UCSD-AML1 (cell line): ENCODE results near the gene UPK1B.
"Not testable (repeated sequence)": the region's sequence is repeated elsewhere in the genome, so short reads cannot be mapped to it uniquely, and the experiment has no call there.

Experiments used
- DNase-seq: peaks from one replicate; lab custom pipeline; 2025; ENCODE audit not compliant: unreplicated experiment; lab: John Stamatoyannopoulos, UW

The UPK1B gene

DNA sequence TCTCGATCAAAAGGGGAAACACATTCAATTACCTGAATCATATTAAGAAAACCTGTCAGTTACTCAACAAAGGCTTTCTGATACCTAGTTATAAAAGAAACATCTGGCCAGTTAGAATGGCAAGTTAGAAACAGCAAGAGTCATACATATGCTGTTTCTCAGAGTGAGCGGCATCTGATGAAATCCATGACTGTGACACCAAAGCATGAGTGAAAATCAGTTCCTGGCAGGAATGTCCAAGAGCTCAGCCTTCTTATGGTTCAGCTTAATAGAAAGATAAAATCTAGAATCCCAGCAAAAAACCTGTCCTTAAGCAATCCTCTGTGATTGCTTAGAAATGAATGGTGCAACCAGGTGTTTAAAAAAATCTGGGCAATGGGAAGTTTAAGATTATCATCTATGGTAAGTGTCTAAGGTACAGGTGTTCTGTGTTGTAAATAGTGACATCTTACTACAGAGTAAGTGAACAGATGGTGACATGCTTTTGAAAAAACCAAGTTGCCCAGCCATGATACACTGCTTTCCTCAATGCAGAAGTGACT lies 48.5 kb downstream of the UPK1B start:
- no peak for DNase-seq

DNA sequence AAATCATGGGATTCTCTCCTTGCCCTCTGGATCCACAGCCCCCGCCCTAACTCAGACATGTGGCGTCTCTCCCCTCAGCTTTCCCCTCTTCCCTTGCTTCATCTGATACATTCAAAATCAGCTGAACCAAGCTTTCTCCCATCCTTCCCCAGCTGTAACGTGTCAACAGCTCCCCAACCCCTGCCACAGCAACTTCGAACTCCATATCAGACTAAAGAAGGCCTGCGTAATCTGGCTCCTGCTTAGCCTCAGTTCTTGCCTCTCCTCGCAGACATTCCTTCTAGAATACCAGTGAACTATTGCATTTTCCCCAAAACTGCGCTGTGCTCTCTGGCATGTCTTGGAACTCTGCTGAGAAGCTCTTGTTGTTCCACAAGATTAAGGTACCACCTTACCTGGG lies 49.0 kb downstream of the UPK1B start:
- DNase-seq: no peak

DNA sequence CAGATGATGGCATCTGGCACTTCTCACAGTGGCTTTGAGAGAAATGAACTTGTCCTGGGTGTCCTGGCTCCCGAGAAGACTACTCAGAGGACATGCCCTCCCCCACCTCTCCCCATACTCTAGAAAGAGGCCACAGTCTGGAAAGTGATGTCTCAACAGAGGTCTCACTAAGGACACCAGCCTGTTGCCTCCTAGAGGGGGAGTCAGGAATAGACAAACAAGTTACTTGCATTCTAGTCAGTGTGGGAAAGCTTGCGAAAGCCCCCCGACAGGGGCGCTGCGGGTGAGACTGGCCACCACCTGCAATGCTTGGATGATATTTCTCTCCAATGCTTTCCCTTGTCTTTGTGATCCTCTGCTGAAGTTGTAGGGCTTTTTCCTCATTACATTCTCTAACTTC lies 50.1 kb downstream of the UPK1B start:
- no peak for DNase-seq

DNA sequence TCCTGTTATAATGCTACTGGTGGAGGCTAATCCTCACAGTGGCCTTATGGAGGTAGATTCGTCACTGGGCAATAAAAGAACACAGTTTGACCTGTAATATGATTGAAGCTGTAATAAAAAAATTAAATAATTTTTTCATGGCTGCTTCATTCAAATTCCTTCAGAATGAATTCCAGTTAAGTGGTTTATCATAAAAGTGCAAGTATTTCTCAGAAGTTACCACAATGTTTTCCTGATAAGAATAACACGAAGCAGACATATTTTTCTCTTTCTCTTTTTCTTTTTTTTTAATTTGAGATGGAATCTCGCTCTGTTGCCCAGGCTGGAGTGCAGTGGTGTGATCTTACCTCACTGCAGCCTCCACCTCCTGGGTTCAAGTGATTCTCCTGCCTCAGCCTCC lies 51.7 kb downstream of the UPK1B start:
- no peak for DNase-seq

DNA sequence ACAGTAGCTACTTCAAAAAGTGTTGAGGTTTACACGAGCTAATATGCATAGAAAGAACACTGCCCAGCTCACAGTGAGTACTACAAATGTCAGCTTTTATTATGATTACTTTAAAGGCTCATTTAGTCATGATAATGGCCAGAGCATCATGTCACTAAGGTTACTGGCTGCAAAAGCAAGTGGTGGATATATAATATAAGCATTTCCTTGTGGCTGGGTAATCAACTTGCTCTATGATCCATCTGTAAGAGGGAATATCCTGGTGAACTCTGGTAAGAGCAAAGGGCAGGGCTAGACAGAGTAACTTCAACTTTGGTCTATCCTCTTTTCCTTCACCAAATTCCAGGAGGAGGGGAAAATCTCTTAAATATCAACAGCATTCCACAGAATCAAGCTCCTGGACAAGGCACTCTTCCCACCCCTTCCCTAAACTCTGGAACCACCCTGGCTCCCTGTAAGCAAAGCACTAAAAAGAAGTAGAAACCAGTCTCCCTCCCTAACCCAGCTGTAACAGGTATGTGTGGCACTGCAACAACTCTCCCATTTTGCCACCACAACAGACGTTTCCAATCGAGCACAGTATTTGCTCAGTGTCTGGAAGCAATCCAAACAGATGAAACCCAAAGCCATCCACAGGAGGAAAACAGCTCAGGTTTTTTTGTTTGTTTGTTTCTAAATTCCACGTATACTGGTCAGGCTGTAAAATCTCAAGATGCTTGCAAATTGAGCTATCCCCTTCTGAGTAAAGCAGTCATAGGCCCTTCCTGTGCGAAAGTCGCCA lies 53.9 kb downstream of the UPK1B start:
- no peak for DNase-seq

DNA sequence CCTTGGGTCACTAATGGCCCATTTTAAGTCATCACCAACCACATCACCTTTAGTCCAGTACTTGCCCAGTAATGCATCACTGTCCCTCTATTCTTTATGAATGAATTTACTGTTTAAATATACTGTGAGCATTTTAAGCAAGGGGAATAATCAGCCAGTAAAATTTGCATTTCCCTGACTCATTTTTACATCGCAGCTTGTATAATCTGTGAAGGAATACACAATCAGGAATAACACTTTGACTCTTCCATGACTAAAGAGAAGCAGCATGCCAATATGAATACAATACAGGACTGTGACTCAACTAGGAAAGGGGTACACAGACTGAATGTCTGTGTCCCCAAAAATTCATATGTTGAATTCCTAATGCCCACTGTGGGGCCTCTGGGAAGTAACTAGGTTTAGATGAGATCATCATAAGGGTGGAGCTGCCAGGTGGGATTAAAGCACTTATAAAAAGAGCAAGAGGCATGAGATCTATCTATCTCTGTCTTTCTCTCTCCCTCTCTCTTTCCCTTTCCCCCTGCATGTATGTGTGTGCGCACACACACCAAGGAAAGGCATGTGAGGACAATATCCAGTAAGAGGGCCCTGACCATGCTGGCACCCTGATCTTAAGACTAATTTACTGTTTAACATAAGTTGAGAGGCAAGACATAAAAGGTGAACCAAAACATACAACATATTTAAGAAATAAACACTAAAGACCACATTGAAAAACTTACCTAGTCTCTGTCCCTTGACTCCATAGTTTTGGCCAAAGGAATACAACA lies 55.2 kb downstream of the UPK1B start:
- DNase-seq: no peak

DNA sequence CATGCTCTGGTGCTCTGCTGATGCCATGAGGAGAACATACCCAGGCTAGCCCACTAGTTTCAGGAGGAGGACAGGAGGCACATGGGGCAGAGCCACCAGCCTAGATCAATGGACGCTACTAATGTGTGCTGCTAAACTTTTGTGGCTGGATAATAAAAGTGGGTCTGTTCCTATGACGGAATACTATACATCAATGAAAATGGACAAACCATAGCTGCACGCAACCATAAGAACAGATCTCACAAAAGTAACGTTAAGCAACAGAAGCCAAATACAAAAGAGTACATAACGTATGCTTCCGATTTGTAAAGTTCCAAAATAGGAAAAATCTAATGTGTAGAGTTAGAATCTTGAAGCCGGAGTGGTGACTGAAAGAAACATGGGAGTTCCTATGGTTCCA lies 55.8 kb downstream of the UPK1B start:
- DNase-seq: no peak

DNA sequence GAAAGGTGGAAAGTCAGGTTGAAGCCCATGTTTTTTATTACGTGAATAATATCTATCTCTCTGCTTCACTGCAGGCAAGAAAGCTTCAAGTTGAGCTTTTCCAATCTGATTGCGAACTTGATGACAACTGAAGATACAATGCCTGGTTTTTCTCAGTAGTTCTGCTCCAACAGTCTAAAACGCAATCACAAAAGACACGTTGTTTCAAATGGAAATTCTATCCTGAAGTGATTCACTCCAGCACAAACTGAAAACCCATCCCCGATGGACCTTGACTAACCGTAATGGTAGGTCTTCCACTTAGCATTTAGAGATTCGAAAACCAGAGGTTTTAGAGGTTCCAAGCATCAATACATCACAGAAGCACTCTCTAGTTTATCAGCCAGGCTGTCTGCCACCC lies 56.7 kb downstream of the UPK1B start:
- DNase-seq: no peak

DNA sequence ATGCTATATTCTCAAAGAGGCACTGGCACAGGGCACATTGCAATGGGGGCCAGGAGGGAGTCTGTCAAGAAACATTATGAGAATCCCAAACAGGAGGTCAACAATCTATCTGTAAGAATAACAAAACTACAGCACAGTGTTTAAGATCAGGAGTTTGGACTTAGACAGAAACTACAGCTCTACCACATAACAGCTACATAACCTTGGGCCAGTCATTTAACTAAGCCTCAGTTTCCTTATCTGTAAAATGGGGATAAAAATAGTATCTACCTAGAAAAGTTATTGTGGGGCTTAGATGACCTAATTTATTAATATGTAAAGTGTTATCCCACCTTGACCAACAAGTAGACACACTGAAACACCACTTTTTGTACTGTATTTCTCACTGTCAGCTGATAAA lies 57.3 kb downstream of the UPK1B start:
- DNase-seq: no peak

DNA sequence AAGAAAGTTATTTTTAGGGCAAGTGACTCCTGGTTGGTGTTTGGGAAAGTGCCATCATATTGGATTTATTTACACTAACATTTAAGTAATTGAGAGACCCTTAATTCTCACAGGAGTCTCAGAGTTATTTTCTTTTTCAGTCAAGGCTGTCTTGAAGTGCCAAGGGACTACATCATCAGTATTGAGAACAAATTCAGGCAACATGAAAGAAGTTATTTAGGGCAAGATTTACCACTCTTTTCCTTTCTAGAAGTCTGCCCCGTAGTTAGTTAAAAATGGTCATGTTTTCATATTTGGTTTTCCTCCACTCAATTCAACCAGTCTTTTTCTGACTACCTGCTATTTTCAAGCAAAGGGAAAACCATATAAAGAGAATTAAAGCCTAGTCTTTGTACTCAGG lies 61.2 kb downstream of the UPK1B start:
- DNase-seq: no peak

DNA sequence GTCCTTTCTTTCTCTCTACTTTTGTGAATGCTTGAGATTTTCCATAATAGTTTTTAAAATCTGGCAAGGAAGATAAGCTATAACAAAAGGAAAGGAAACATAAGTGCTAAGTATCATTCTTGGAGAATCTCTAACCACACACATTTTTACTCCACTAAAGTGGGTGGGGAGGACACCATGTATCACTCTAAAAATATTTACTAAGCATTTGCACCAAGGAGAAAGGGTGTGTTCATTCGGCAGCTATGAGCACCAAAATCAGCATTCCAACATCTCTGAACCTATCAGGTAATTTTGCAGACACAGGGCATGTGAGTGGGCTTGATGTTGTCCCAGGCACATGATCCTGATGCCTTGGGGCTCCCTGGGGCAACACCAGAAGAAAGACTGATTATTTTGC lies 61.8 kb downstream of the UPK1B start:
- DNase-seq: no peak

DNA sequence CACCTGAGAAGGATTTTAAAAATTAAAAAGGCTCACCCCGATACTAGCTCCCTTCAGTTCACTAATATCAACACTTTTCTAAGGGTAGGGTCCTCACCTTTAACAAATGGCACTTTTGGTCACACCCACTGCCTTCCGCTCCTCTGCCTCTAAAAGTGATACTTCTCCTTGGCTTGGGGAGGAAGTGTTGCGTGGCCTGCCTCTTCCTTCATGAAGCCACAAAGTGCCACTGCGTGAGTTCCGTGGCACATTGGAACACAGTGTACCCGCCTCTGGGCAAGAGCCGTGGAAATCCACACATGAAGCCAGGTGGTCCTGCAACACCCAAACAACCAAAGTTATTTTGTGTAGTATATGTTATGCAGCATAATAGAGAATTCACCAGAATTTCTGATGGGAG lies 63.4 kb downstream of the UPK1B start:
- peak; percentile 33 for DNase-seq

DNA sequence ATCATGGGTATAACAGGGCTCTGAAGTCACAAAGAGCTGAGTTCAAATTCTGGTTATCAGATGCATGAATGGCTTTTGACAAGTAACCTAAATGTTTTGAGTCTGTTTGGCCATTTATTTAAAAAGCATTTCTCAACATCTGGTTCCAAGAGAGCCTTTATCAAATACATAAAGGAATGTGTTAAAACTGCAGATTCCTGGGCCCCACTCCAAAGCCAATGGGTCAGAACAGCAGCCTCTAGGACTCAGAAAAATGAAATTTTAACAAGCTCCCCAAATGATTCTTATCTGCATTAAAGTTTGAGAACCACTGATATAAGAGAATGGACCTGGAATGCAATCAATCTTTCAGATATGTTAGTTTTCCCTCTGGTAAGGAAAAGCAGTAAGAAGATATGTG lies 63.9 kb downstream of the UPK1B start:
- DNase-seq: no peak

DNA sequence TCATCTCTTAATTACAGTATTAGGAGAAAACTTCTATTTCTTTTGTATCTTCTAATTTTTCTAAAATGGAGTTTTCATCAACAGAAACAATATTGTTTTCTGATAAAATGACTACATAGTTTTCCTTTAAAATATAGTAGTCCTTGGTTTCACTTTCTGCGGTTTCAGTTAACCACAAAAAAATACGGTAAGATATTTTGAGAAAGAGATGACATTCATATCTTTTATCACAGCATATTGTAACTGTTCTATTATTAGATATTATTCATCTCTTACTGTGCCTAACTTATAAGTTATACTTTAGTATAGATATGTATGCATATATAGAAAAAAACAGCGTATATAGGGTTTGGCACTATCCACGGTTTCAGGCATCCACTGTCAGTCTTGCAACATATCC lies 65.0 kb downstream of the UPK1B start:
- no peak for DNase-seq

DNA sequence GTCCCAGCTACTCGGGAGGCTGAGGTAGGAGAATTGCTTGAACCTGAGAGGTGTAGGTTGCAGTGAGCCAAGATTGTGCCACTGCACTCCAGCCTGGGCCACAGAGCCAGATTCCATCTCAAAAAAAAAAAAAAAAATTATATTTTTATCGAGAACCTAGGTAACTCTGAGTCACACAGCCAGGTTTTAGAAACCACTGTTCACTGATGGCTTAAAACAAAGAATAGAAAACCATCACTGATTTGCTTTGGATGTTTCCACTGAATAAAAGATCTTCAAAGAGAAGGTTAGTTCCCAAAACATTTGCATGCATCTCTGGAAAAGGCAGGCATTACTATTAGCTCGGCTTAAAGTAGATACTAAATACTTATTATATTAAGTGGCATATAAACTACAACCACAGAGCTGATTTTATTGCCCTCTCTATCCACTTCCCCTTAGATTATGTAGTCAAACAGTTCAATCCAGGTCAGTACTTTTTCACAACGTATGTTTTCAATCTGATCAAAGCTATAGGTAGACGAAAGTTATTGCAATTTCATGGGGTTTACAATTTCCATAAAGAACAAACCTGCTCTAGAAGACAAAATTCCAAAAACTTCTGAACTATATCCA lies 65.9 kb downstream of the UPK1B start:
- DNase-seq: no peak

DNA sequence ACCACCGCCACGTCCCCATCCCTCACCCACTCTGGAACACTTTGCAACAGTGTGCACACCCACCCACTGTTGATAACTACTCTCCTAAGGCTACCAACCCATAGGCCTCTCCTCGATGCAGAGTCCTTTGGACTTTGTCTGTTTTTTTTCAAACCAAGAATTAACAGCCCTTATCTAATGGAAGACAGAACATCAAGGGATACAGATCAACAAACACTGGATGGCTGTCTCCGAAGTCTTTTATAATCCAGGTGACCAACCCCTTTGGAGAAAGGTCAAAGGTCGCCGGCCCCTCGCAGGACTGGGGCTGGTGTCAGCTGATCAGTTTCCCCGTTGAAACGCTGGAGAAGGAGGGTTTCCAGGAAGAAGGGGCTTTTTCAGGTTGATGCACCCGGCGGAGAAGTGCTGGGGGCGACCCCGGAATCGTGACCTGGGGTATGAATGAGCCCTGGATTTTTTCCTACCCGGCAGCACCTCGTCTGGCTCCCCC lies 66.7 kb downstream of the UPK1B start:
- no peak for DNase-seq

DNA sequence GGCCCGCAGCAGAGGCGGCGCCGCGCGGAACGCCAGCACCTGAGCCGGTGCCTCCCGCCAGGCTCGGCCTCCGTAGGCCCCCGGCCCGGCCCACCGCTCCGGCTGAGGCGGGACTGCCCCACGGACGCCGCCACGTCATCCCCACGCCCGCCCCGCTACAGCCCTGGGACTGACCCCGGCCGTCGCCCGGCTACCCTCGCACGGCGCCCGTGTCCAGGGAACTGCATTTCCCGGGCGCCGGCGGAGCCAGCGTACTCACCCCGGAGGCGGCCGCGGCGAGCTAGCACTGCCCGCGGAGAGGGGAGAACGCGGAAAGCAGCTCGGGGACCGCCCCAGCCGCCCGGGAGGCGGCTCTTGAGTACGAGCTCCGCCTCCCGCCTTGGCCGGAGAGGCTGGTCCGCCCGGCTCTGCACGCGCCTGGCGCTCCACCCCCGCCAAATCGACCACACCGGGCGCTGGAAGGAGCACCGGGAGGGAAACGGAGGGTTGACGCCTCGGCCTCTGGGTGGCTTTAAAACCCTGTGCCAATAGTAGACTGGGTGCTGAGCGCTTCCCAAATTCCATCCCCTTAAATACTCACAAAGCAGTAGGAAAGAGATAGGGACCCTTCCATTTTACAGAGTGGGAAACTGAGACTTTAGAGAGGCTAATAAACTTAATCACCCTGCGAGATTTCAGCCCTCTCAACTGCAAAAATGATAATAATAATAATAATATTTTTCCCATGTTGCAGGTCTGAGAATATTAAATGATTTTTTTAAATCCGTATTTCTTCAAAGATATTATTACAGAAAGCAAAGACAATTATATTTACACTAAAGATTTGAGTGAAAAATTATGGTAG lies 67.4 kb downstream of the UPK1B start, which contains the start of gene B4GALT4:
TSS of gene B4GALT4 (minus strand) at position 288 of the 844 bp plus-strand sequence. CDS start 10,779 bp downstream, outside the sequence.
- DNase-seq: peak; percentile 85

DNA sequence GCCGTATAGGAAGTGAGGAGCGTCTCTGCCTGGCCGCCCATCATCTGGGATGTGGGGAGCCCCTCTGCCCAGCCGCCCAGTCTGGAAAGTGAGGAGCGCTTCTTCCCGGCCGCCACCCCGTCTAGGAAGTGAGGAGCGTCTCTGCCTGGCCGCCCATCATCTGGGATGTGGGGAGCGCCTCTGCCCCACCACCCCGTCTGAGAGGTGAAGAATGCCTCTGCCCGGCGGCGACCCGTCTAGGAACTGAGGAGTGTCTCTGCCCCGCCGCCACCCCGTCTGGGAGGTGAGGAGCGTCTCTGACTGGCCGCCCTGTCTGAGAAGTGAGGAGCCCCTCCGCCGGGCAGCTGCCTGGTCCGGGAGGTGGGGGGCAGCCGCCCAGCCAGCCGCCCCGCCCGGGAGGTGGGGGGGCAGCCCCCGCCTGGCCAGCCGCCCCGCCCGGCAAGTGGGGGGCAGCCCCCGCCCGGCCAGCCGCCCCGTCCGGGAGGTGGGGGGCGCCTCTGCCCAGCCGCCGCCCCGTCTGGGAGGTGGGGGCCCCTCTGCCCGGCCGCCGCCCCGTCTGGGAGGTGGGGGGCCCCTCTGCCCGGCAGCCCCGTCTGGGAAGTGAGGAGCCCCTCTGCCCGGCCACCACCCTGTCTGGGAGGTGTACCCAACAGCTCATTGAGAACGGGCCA lies 69.1 kb downstream of the UPK1B start:
- not testable (repeated sequence) for DNase-seq

DNA sequence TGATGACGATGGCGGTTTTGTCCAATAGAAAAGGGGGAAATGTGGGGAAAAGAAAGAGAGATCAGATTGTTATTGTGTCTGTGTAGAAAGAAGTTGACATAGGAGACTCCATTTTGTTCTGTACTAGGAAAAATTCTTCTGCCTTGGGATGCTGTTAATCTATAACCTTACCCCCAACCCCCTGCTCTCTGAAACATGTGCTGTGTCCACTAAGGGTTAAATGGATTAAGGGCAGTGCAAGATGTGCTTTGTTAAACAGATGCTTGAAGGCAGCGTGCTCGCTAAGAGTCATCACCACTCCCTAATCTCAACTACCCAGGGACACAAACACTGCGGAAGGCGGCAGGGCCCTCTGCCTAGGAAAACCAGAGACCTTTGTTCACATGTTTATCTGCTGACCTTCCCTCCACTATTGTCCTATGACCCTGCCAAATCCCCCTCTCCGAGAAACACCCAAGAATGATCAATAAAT lies 69.7 kb downstream of the UPK1B start:
- not testable (repeated sequence) for DNase-seq

DNA sequence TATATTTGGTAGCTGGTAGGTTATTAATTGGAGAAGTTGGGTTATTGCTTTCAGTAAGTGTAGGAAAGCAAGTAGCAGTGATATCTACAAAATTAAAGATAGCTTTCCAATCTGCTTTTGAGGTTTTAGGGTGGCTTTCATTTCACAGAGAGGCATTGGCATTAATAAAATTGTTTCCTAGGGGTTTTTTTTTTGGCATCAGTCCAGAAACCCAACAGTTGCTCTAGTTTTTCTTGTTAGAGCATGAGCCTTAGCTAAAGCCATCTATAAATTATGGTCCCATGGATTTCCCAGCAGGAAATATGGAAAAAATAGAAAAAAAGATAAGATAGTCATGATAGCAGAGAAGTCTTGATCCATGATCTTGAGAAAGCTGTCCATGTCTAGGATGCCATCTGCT lies 70.3 kb downstream of the UPK1B start:
- no peak for DNase-seq
